HK-2 (cell line): Measurements from ENCODE around the gene TRIM4.
A peak's percentile ranks its signal among the peaks of the same experiment; 100 is the strongest.
"Not testable (repeated sequence)": the region's sequence is repeated elsewhere in the genome, so short reads cannot be mapped to it uniquely, and the experiment has no call there.

Experiments used
- DNase-seq: peaks from one replicate; pipeline ENCODE4 v3.0.0-alpha.2; 2018; ENCODE audit not compliant: unreplicated experiment

Gene TRIM4

GRCh38 chr7:99918959-99919813 lies at the start of gene TRIM4:
Gene TRIM4, minus strand, starts transcription at chr7:99919530. Its CDS starts 129 bp downstream, at chr7:99919401.
- peak; percentile 92 for DNase-seq

GRCh38 chr7:99958564-99959227 lies 39.4 kb upstream of the TRIM4 start:
- no peak for DNase-seq

- no peak for DNase-seq
These were observed 35.9 kb upstream of the TRIM4 start for GRCh38 chr7:99955247-99955646.

- DNase-seq = not testable (repeated sequence)
These were observed 35.3 kb upstream of the TRIM4 start for GRCh38 chr7:99954643-99955042.

- DNase-seq = no peak
These were observed 34.3 kb upstream of the TRIM4 start for GRCh38 chr7:99953649-99954048.

- not testable (repeated sequence) for DNase-seq
These were observed 33.3 kb upstream of the TRIM4 start for GRCh38 chr7:99952649-99953048.

GRCh38 chr7:99950819-99951218 lies 31.5 kb upstream of the TRIM4 start:
- not testable (repeated sequence) for DNase-seq

GRCh38 chr7:99949645-99950228 lies 30.4 kb upstream of the TRIM4 start:
- no peak for DNase-seq

GRCh38 chr7:99947608-99948007 lies 28.3 kb upstream of the TRIM4 start:
- DNase-seq = no peak

GRCh38 chr7:99944497-99945070 lies 25.3 kb upstream of the TRIM4 start:
- no peak for DNase-seq

- no peak for DNase-seq
These were observed 24.5 kb upstream of the TRIM4 start for GRCh38 chr7:99943641-99944496.

- DNase-seq = no peak
These were observed 19.0 kb upstream of the TRIM4 start for GRCh38 chr7:99938296-99938695.

GRCh38 chr7:99935009-99935408 lies 15.7 kb upstream of the TRIM4 start:
- DNase-seq = not testable (repeated sequence)

- DNase-seq = no peak
These were observed 11.0 kb upstream of the TRIM4 start for GRCh38 chr7:99930376-99930775.

- DNase-seq = no peak
These were observed 10.4 kb upstream of the TRIM4 start for GRCh38 chr7:99929730-99930053.

- peak; percentile 57 for DNase-seq
These were observed 9.8 kb upstream of the TRIM4 start, which contains the start of gene GJC3 for GRCh38 chr7:99928994-99929729. Gene GJC3, minus strand, starts transcription at chr7:99929620. Its CDS starts 0 bp downstream, at chr7:99929620.

GRCh38 chr7:99928188-99928587 lies 8.9 kb upstream of the TRIM4 start:
- DNase-seq = no peak

GRCh38 chr7:99927536-99927935 lies 8.2 kb upstream of the TRIM4 start:
- DNase-seq = no peak

- no peak for DNase-seq
These were observed 7.0 kb upstream of the TRIM4 start for GRCh38 chr7:99926321-99926720.

- DNase-seq = no peak
These were observed 3.9 kb upstream of the TRIM4 start for GRCh38 chr7:99923200-99923599.

- no peak for DNase-seq
These were observed 819 bp upstream of the TRIM4 start for GRCh38 chr7:99920149-99920548.
